Mesendoderm (in vitro differentiated cells): Measurements from ENCODE around the gene LHX6.

Experiments used
- DNase-seq: peaks from one replicate; pipeline ENCODE4 v3.0.0; 2013
- H2AK5ac ChIP-seq: 2 replicates; pipeline ENCODE4 v1.6.1; 2013; ENCODE audit warnings: low read length, inconsistent platforms
- H2BK120ac ChIP-seq: 2 replicates; pipeline ENCODE4 v1.6.1; 2013; ENCODE audit warnings: low read depth, mild to moderate bottlenecking, low read length, moderate library complexity, mixed read lengths
- H2BK15ac ChIP-seq: replicated peaks from 2 replicates; pipeline ENCODE4 v1.6.1; 2013; ENCODE audit warnings: low read depth, mild to moderate bottlenecking, moderate library complexity
- H2BK5ac ChIP-seq: 2 replicates; pipeline ENCODE4 v1.6.1; 2013; ENCODE audit warnings: low read length, inconsistent platforms
- H3K18ac ChIP-seq: 2 replicates; pipeline ENCODE4 v1.6.1; 2013; ENCODE audit warnings: mild to moderate bottlenecking, low read length, mixed read lengths
- H3K23ac ChIP-seq: one replicate; pipeline ENCODE4 v1.6.1; 2013; ENCODE audit warnings: low read length
- H3K27ac ChIP-seq: 2 replicates; pipeline ENCODE4 v1.5.1; 2013; ENCODE audit warnings: low read depth, mild to moderate bottlenecking, inconsistent platforms, low read length, moderate library complexity
- H3K27me3 ChIP-seq: 2 replicates; pipeline ENCODE4 v1.6.1; 2013; ENCODE audit warnings: low read length, control low read depth, mild to moderate bottlenecking, inconsistent platforms; ENCODE audit not compliant: insufficient read depth, poor library complexity
- H3K36me3 ChIP-seq: 2 replicates; pipeline ENCODE4 v1.6.1; 2013; ENCODE audit warnings: low read length, inconsistent platforms; ENCODE audit not compliant: control insufficient read depth, insufficient read depth
- H3K4ac ChIP-seq: one replicate; pipeline ENCODE4 v1.6.1; 2013; ENCODE audit warnings: low read depth, mild to moderate bottlenecking, low read length, moderate library complexity
- H3K4me1 ChIP-seq: 2 replicates; pipeline ENCODE4 v1.6.1; 2013; ENCODE audit warnings: low read depth, low read length, inconsistent platforms; ENCODE audit not compliant: control insufficient read depth
- H3K4me2 ChIP-seq: 2 replicates; pipeline ENCODE4 v1.6.1; 2013; ENCODE audit warnings: low read length
- H3K4me3 ChIP-seq: 2 replicates; pipeline ENCODE4 v1.5.1; 2013; ENCODE audit warnings: mild to moderate bottlenecking, low read length
- H3K56ac ChIP-seq: one replicate; pipeline ENCODE4 v1.6.1; 2013; ENCODE audit warnings: low read length
- H3K79me1 ChIP-seq: 2 replicates; pipeline ENCODE4 v1.6.1; 2013; ENCODE audit warnings: low read length, inconsistent platforms
- H3K79me2 ChIP-seq: 2 replicates; pipeline ENCODE4 v1.6.1; 2013; ENCODE audit warnings: mild to moderate bottlenecking, low read length; ENCODE audit not compliant: control insufficient read depth, insufficient read depth
- H3K9ac ChIP-seq: 2 replicates; pipeline ENCODE4 v1.6.1; 2013; ENCODE audit warnings: low read length, inconsistent platforms
- H4K5ac ChIP-seq: one replicate; pipeline ENCODE4 v1.6.1; 2013; ENCODE audit warnings: low read length
- H4K8ac ChIP-seq: one replicate; pipeline ENCODE4 v1.6.1; 2013; ENCODE audit warnings: low read depth, mild to moderate bottlenecking, control low read depth, low read length, moderate library complexity
- WGBS: extraction: QIAGEN DNeasy Blood & Tissue Kit; methylation state at CpG from one replicate; pipeline ENCODE4 v1.1.7; 2013; ENCODE audit warnings: low lambda C conversion rate, missing lambda C conversion rate; ENCODE audit not compliant: insufficient coverage; ENCODE audit errors: extremely low coverage; 5-methylcytosine and 5-hydroxymethylcytosine counted together

LHX6 gene

DNA sequence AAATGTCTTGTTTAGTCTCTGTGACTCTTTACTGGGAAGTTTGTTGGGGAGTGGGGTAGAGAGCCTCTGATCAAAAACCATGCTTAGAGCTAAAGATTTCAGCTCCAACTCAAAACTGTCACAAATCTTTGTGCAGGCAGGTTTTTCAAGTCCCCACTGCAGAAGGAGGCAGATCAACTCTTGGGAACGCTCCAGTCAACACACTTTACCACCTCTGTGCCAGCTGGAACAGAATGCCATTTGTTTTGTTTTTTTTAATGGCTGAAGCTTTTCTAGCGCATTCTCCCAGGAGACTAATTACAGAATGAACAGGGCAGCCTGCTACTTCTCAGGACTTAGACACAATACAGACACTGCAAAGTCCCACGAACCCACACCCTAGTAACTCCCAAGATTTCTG lies 17.9 kb upstream of the LHX6 start:
- Histone ChIP-seq H3K9ac (no peak overlapping the region), H3K4me2 (no peak overlapping the region), H4K8ac (no peak overlapping the region), H3K4ac (no peak overlapping the region), H2BK5ac (no peak overlapping the region), H4K5ac (no peak overlapping the region), H3K27me3 (no peaks in the 10 kb centered on the region), H3K4me3 (no peak overlapping the region), H3K79me2 (no peaks in the 10 kb centered on the region), H3K79me1 (no peaks in the 10 kb centered on the region), H2BK15ac (no peak overlapping the region), H3K18ac (no peak overlapping the region), H3K36me3 (peaks cover 8% of the 10 kb centered on the region), H2AK5ac (no peak overlapping the region), H3K56ac (no peak overlapping the region), H2BK120ac (no peak overlapping the region), H3K4me1 (no peaks in the 10 kb centered on the region), H3K23ac (no peak overlapping the region), H3K27ac (no peak overlapping the region)
- no CpG with 5 or more reads among the region's 3 CpGs for WGBS
- DNase-seq, result no peak

DNA sequence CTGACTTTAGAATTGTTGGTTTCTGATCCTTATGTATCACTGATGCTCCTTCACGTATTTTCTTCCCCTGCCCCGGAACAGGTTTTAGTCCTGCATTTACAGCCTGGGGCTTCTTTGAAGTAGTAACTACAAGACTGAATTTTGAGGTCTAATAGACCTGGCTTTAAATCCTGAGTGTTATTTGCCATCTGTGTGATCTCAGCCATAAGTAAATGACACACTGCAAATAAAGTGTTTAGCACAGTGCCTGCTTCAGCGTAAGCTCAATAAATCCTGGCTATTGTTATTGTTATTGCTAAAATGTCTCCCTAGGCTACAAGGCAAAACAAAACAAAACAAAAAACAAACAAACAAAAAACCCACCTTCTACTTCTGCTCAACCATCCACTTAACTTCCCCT lies 15.6 kb upstream of the LHX6 start:
- H4K5ac ChIP-seq, result no peak overlapping the region
- H2BK120ac ChIP-seq, result no peak overlapping the region
- no peak overlapping the region for H3K27ac ChIP-seq
- H2BK5ac ChIP-seq, result no peak overlapping the region
- H4K8ac ChIP-seq, result no peak overlapping the region
- no peak overlapping the region for H3K18ac ChIP-seq
- no peak overlapping the region for H3K4me2 ChIP-seq
- H3K4ac ChIP-seq, result no peak overlapping the region
- no peak overlapping the region for H2AK5ac ChIP-seq
- no peaks in the 10 kb centered on the region for H3K4me1 ChIP-seq
- no CpG with 5 or more reads among the region's 3 CpGs for whole genome bisulfite sequencing
- no peaks in the 10 kb centered on the region for H3K79me2 ChIP-seq
- H3K36me3 ChIP-seq, result peaks cover 6% of the 10 kb centered on the region
- H3K79me1 ChIP-seq, result no peaks in the 10 kb centered on the region
- DNase-seq, result no peak
- H3K56ac ChIP-seq, result no peak overlapping the region
- no peak overlapping the region for H2BK15ac ChIP-seq
- no peak overlapping the region for H3K4me3 ChIP-seq
- no peak overlapping the region for H3K9ac ChIP-seq
- H3K23ac ChIP-seq, result no peak overlapping the region
- H3K27me3 ChIP-seq, result no peaks in the 10 kb centered on the region

DNA sequence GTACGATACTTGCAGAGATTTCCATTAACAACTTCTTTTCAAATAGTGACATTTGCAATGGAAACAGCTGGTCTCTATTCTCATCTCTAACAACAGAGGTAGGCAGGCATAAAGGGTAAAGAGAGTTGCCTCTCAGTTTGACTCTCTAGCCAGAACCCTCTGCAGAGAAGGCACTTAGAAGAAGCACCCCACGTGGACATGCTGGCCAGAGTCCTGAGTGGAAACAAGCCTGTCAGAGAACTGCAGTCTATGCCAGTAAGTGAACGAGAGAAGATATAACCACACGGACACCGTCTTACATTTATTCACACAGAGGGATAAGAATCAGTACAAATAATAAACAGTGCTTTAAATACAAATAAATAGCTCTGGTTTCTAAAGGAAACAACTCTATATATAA lies 11.0 kb upstream of the LHX6 start:
- no peaks in the 10 kb centered on the region for H3K79me1 ChIP-seq
- no peak overlapping the region for H3K4ac ChIP-seq
- no peak overlapping the region for H3K27ac ChIP-seq
- no peaks in the 10 kb centered on the region for H3K27me3 ChIP-seq
- H3K9ac ChIP-seq, result no peak overlapping the region
- H3K4me3 ChIP-seq, result no peak overlapping the region
- H3K79me2 ChIP-seq, result no peaks in the 10 kb centered on the region
- H2BK5ac ChIP-seq, result no peak overlapping the region
- H3K23ac ChIP-seq, result no peak overlapping the region
- no peak overlapping the region for H2BK120ac ChIP-seq
- H2AK5ac ChIP-seq, result no peak overlapping the region
- H3K4me1 ChIP-seq, result no peaks in the 10 kb centered on the region
- peaks cover 4% of the 10 kb centered on the region for H3K36me3 ChIP-seq
- DNase-seq, result no peak
- no peak overlapping the region for H3K56ac ChIP-seq
- no peak overlapping the region for H4K5ac ChIP-seq
- H3K4me2 ChIP-seq, result no peak overlapping the region
- no CpG with 5 or more reads among the region's 5 CpGs for WGBS
- H3K18ac ChIP-seq, result no peak overlapping the region
- H2BK15ac ChIP-seq, result no peak overlapping the region
- no peak overlapping the region for H4K8ac ChIP-seq

DNA sequence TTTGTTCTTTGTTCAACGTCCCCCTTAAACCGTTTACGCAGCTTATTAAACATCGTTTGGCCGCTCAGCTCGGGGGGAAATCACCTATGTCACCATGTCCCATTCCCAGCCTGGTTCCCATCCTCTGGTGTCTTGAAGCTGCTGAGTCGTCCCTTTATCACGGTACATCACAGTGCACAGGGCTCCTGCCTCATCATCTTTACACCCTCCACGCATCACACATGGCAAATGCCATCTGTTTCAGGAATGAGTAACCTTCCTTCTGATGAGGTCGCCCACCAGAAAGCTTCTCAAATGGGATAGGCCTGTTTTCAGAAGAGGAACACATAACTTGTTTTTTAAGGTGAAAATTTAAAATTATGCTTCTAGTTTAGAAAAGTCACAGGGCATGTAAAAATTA lies 7.9 kb upstream of the LHX6 start:
- Histone ChIP-seq H2BK5ac (no peak overlapping the region), H3K79me1 (no peaks in the 10 kb centered on the region), H4K8ac (no peak overlapping the region), H2BK15ac (no peak overlapping the region), H4K5ac (no peak overlapping the region), H3K27me3 (no peaks in the 10 kb centered on the region), H3K4me1 (no peaks in the 10 kb centered on the region), H3K18ac (no peak overlapping the region), H3K4ac (no peak overlapping the region), H3K79me2 (no peaks in the 10 kb centered on the region), H2BK120ac (no peak overlapping the region), H3K36me3 (peaks cover under 1% of the 10 kb centered on the region), H3K56ac (no peak overlapping the region), H3K27ac (no peak overlapping the region), H3K9ac (no peak overlapping the region), H2AK5ac (no peak overlapping the region), H3K4me2 (no peak overlapping the region), H3K4me3 (no peak overlapping the region), H3K23ac (no peak overlapping the region)
- WGBS, result no CpG with 5 or more reads among the region's 10 CpGs
- DNase-seq, result no peak

DNA sequence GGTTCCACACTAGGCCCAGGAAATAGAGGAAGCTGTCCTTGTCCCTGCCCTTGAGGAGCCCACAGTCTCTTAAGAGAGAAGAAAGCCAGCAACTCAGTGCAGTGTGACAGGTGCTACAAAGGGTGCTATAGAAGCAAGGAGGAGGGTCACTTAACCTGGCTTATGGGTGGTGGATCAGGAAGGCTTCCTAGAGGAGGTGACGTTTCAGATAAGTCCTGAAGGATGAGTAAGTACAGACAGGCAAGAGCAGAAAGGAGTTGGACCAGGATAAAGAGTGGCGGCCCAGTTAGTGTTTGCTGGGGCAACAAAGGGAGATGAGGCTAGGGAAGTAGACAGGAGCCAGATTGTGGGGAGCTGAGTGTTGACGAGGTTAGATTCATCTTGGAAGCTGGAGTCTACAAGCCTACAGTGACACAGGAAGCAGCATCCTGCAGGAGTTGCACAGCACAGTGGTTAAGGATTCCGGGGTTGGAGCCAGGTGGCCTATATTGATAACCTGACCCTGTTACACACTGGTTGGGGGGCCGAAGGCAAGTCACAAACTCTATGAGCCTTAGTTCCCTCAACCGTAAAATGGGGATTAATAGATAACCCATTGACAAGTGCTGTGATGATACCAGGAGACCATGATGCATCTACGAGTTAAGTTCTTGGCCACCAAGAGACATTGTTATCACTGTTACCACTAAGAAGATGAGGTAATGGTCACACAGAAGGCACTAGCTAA lies 5.4 kb upstream of the LHX6 start:
- H3K23ac ChIP-seq, result no peak overlapping the region
- H3K9ac ChIP-seq, result no peak overlapping the region
- H2BK120ac ChIP-seq, result no peak overlapping the region
- no peak overlapping the region for H2AK5ac ChIP-seq
- H3K18ac ChIP-seq, result no peak overlapping the region
- no peaks in the 10 kb centered on the region for H3K36me3 ChIP-seq
- H4K5ac ChIP-seq, result no peak overlapping the region
- H2BK5ac ChIP-seq, result no peak overlapping the region
- no peak for DNase-seq
- no peak overlapping the region for H3K4me2 ChIP-seq
- H3K4me1 ChIP-seq, result no peaks in the 10 kb centered on the region
- H3K4ac ChIP-seq, result no peak overlapping the region
- no peaks in the 10 kb centered on the region for H3K79me2 ChIP-seq
- H3K27ac ChIP-seq, result no peak overlapping the region
- no peaks in the 10 kb centered on the region for H3K79me1 ChIP-seq
- WGBS, result no CpG with 5 or more reads among the region's 7 CpGs
- H3K27me3 ChIP-seq, result peaks cover 23% of the 10 kb centered on the region
- no peak overlapping the region for H3K4me3 ChIP-seq
- no peak overlapping the region for H2BK15ac ChIP-seq
- no peak overlapping the region for H4K8ac ChIP-seq
- H3K56ac ChIP-seq, result no peak overlapping the region

DNA sequence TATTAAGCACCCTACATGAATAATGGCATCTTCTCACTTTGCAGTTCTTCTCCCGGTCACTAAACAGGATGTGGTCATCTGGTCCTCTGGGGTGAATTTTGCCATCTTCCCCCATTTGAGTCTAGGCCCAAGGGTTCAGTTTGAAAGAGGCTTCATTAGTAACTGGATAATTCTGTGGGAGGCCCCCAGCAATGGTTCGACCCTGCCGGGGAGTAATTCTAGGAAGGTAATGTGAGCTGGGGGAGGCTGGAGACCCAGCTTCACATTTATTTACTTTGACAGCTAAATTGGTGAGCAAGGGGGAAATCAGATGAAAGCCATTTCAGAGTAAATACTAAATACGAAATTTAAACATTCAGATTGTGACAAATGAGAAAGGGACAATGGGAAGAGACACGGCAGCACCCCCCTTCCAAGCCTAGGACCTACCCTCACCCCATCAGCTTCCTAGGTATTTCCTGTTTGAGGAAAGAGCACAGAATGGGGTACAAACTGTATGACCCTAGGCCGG lies 4.1 kb upstream of the LHX6 start:
- Histone ChIP-seq H2AK5ac (no peak overlapping the region), H2BK15ac (no peak overlapping the region), H3K79me1 (no peaks in the 10 kb centered on the region), H3K79me2 (no peaks in the 10 kb centered on the region), H2BK120ac (no peak overlapping the region), H4K8ac (no peak overlapping the region), H3K27ac (no peak overlapping the region), H3K4me1 (no peaks in the 10 kb centered on the region), H3K27me3 (peaks cover 33% of the 10 kb centered on the region), H3K4me3 (no peak overlapping the region), H3K9ac (no peak overlapping the region), H4K5ac (no peak overlapping the region), H3K4me2 (no peak overlapping the region), H3K4ac (no peak overlapping the region), H3K36me3 (no peaks in the 10 kb centered on the region), H3K23ac (no peak overlapping the region), H3K56ac (no peak overlapping the region), H2BK5ac (no peak overlapping the region), H3K18ac (no peak overlapping the region)
- no CpG with 5 or more reads among the region's 6 CpGs for WGBS
- DNase-seq, result no peak
